Left ventricle myocardium inferior (tissue), 1 donor: Measurements from ENCODE around the gene PDZD4. TPM values are rescaled to one million over a fixed set of nuclear protein-coding genes. Genes with fewer than 3 reads are reported as not detected.

Experiments
- DNase-seq: peaks from one replicate; pipeline ENCODE4 v3.0.0-alpha.2; 2020
- H3K27ac ChIP-seq: fragments of 200-600 bp; replicated peaks from 2 replicates; pipeline ENCODE4 v1.8.0; 2021
- H3K27me3 ChIP-seq: fragments of 200-600 bp; 2 replicates; pipeline ENCODE4 v1.8.0; 2021; ENCODE audit warnings: low read depth
- H3K36me3 ChIP-seq: fragments of 200-600 bp; 2 replicates; pipeline ENCODE4 v1.8.0; 2021
- H3K4me1 ChIP-seq: fragments of 200-600 bp; 2 replicates; pipeline ENCODE4 v1.8.0; 2021
- H3K4me3 ChIP-seq: fragments of 200-600 bp; 2 replicates; pipeline ENCODE4 v1.8.0; 2021; ENCODE audit warnings: mild to moderate bottlenecking, moderate library complexity
- H3K9me3 ChIP-seq: fragments of 200-600 bp; replicated peaks from 2 replicates; pipeline ENCODE4 v1.8.0; 2021
- CTCF ChIP-seq: fragments of 200-600 bp; IDR thresholded peaks from 2 replicates; pipeline ENCODE4 v1.8.0; 2021; ENCODE audit warnings: antibody characterized with exemption, mild to moderate bottlenecking, borderline replicate concordance
- intact Hi-C: fragments of 100-400 bp; cut with micrococcal nuclease; formaldehyde crosslinking; loops from one replicate; pipeline ENCODE4 v1.11.0; 2022
- total RNA-seq: library from RNA; stranded (reverse); fragmentation: NEBNext Ultra II Directional; extraction: Animal tissue kit (Norgen Biotek cat#: 25700); gene quantifications from one replicate; pipeline ENCODE4 v1.2.1, GENCODE V29; 2021
- donor health status: DM: no; HTN: yes; CAD: no; lungs with severe emphysema.

Gene PDZD4
- total RNA-seq, 1 donor from 2014 or later: 4.5 TPM

DNA sequence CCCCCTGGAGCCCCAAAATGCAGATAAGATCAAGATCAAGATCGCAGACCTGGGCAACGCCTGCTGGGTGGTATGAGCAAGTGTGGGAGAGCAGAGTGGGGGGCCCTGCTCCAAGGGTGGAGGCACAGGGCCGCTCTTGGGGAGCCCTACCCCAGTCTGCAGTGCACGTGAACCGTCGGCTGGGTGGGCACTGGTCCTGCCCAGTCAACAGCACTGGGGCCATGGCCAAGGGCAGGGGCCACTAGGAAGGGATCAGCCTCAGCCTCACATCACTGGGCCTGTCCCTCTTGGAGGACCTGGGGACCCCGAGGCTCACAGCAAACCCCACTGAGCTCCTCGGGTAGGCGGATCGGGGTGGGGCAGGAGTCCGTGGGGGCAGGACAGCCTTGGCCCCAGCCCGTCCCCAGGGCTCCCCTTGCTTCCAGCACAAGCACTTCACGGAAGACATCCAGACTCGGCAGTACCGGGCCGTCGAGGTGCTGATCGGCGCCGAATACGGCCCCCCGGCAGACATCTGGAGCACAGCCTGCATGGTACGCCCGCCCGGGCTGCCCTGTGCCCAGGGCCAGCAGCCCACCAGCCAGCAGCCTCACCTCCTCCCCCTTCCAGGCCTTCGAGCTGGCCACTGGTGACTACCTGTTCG lies 45.9 kb downstream of the PDZD4 start:
- no peak for TF ChIP-seq CTCF
- Histone ChIP-seq H3K36me3 (peaks cover 22% of the 10 kb centered on the region), H3K27ac (no peak overlapping the region), H3K9me3 (no peaks in the 10 kb centered on the region), H3K4me3 (no peak overlapping the region), H3K4me1 (peaks cover 27% of the 10 kb centered on the region), H3K27me3 (no peaks in the 10 kb centered on the region)
- no peak for DNase-seq
- intact Hi-C loops: no loop called here

- Histone ChIP-seq H3K27ac (no peak overlapping the region), H3K9me3 (no peaks in the 10 kb centered on the region), H3K27me3 (no peaks in the 10 kb centered on the region), H3K36me3 (peaks cover 21% of the 10 kb centered on the region), H3K4me3 (no peak overlapping the region), H3K4me1 (peaks cover 27% of the 10 kb centered on the region)
- intact Hi-C loops: no loop called here
- no peak for TF ChIP-seq CTCF
- DNase-seq: no peak
These were observed 46.8 kb downstream of the PDZD4 start for GRCh38 chrX:153783378-153784013.

DNA sequence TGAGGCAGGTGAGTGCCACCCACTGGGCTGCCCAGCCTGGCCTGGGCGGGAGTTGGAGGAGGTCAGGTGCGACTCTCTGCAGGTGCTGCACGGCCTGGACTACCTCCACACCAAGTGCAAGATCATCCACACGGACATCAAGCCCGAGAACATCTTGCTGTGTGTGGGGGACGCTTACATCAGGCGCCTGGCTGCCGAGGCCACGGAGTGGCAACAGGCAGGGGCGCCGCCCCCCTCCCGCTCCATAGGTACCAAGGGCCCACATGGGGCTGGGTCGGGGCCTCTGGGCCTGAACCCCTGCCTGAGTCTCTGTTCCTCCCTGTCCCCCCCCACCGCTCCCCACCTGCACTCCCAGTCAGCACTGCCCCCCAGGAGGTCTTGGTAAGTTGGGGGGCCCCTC lies 47.5 kb downstream of the PDZD4 start:
- H3K4me3 ChIP-seq: no peak overlapping the region
- intact Hi-C loops: no loop called here
- no peaks in the 10 kb centered on the region for H3K27me3 ChIP-seq
- no peaks in the 10 kb centered on the region for H3K9me3 ChIP-seq
- DNase-seq: no peak
- no peak overlapping the region for H3K27ac ChIP-seq
- peaks cover 21% of the 10 kb centered on the region for H3K36me3 ChIP-seq
- H3K4me1 ChIP-seq: peaks cover 27% of the 10 kb centered on the region
- TF ChIP-seq CTCF: no peak

DNA sequence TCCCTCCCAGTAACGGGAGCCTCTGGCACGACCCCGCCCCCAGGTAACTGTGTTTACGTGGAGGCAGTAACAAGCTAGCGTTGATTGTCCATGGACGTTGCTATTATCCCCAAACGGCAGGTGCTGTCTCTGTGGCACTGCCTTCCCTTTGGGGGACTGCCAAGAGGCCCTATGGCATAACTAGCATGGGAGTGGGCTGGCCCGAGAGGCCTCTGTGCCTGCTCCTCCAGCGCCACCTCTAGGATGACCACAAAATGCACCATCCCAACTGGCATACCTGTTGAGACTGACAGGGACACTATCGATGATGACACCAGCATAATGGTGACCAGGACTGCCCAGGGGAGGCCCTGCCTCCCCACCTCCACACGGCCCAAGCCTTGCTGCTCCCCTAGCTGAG lies 48.0 kb downstream of the PDZD4 start:
- Histone ChIP-seq H3K36me3 (peaks cover 20% of the 10 kb centered on the region), H3K4me3 (peak overlapping the region; percentile 59), H3K27me3 (no peaks in the 10 kb centered on the region), H3K9me3 (no peaks in the 10 kb centered on the region), H3K4me1 (peaks cover 27% of the 10 kb centered on the region), H3K27ac (peak overlapping the region; percentile 85)
- intact Hi-C loops: no loop called here
- no peak for TF ChIP-seq CTCF
- no peak for DNase-seq

DNA sequence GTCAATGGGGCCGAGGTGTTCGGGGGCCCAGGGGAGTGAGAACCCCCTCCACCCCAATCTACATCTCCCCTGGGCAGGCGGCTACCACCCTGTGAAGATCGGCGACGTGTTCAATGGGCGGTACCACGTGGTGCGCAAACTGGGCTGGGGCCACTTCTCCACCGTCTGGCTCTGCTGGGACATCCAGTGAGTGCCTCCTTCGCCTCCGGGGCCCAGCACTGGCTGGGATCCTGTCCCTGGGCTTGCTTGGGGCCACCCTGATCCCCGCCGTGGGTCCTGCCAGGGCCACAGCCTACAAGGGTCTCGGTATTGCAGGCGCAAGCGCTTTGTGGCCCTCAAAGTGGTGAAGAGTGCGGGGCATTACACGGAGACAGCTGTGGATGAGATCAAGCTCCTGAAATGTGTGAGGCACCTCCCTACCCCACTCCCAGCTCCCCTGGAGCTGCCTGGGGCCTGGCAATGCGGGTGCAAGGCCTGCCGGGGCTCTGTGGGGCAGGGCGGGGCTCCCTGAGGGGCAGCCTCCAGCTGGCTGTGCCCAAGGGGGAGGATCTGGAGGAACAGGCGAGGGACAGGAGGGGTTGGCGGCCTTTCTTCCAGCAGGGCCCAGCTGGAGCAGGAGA lies 48.8 kb downstream of the PDZD4 start:
- H3K9me3 ChIP-seq: no peaks in the 10 kb centered on the region
- H3K4me1 ChIP-seq: peaks cover 27% of the 10 kb centered on the region
- peaks cover 14% of the 10 kb centered on the region for H3K36me3 ChIP-seq
- H3K27ac ChIP-seq: peak overlapping the region; percentile 85
- peak; percentile 32 for DNase-seq
- no peak for TF ChIP-seq CTCF
- H3K27me3 ChIP-seq: no peaks in the 10 kb centered on the region
- H3K4me3 ChIP-seq: peak overlapping the region; percentile 59
- intact Hi-C loops: no loop called here
